T47D (cell line): ENCODE data around the gene NOLC1.

Experiments used
- DNase-seq, 2 experiments: peaks; one replicate each; pipeline versions ENCODE4 v3.0.0 to v3.0.0-alpha.2; 2011 to 2012; ENCODE audit warnings: low read depth in 1 of 2, low spot score in 1 of 2
- JUND ChIP-seq: IDR thresholded peaks from 2 replicates; pipeline ENCODE4 v1.6.1; 2012; ENCODE audit warnings: low read depth
- in situ Hi-C: cut with HindIII; loops from 2 replicates; pipeline ENCODE4 v1.10.0; 2016; ENCODE audit warnings: low sequenced_read_pairs, low pct_unique_long_range_greater_than_20kb

The NOLC1 gene

DNA sequence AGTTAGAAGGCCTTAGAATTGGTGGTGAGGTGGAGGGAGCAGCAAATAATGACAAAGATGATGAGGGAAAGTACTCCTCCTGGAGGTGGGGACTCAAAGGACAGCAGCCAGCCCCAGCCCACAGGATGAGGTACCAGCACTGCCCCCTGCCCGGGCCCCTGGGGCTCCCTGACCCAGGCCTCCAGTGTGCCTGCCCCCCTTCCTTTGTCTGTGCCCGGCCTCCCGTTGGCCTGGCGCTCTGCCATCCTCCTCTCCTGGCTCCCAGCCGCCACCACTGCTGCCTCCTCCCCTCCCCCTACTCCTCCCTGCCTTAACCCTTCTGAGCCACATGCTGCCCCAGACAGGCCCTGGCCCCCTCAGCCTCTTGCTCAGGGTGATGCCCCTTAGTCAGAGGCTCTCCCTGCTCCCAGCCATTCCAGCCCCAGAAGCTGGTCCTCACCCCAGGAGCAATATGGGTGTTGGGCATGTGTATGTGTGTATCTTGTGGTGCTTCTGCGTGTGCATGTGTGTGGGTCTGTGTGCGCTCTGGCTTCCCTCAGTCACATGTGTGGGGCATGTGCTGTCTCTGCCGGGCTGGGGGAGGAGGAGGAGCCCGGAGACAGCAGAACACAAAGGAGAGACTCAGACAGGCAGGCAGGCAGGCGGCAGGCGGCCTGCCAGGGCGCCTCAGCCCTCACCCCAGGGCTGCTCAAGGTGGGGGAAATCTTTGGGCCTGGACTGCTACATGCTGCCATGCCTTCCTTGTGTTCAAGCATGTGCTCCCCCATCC, 34.6 kb upstream of the NOLC1 start:
- DNase-seq, result peak in 1 of 2 experiments; percentile 92
- TF ChIP-seq JUND, result no peak
- in situ Hi-C loops, result no loop called here

DNA sequence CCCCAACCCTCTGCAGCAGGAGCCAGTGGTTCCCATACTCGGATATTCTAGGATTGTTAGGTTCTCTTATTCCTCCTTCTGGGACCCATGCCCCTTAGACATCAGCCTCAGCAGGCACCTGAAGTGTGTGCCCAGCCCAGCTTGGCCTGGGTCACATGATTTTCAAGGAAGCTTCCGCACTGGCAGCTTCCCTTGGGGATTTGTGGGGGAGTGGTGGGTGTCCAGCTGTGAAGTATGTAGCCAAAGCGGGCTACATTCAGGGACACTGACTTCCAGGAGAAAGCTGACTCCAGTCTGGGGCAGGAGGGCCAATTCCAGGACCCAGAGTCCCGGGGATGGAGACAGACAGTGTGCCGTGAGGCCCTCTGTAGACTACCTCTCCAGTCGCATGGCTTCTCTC, 33.3 kb upstream of the NOLC1 start:
- TF ChIP-seq JUND, result no peak
- peak in 1 of 2 experiments; percentile 62 for DNase-seq
- in situ Hi-C loops, result no loop called here

GRCh38 chr10:102119417-102120141, 32.6 kb upstream of the NOLC1 start:
- no peak for TF ChIP-seq JUND
- DNase-seq, result peak; percentile 97
- in situ Hi-C loops, result no loop called here

GRCh38 chr10:102120142-102120990, 31.8 kb upstream of the NOLC1 start, which contains the start of gene LDB1:
Gene LDB1, minus strand, starts transcription at chr10:102120368. Its CDS starts 258 bp downstream, at chr10:102120110.
- in situ Hi-C loops, result no loop called here
- TF ChIP-seq JUND, result no peak
- peak; percentile 90 to 96 for DNase-seq

- in situ Hi-C loops, result no loop called here
- peak; percentile 57 to 89 for DNase-seq
- no peak for TF ChIP-seq JUND
Observed at GRCh38 chr10:102120991-102121738, 31.0 kb upstream of the NOLC1 start.

- peak; percentile 49 to 68 for DNase-seq
- TF ChIP-seq JUND, result no peak
- in situ Hi-C loops, result no loop called here
Observed at GRCh38 chr10:102121739-102122372, 30.3 kb upstream of the NOLC1 start.

- no peak for TF ChIP-seq JUND
- DNase-seq, result peak in 1 of 2 experiments; percentile 71
- in situ Hi-C loops, result no loop called here
Observed at GRCh38 chr10:102122450-102122849, 29.7 kb upstream of the NOLC1 start.

GRCh38 chr10:102123223-102123622, 29.0 kb upstream of the NOLC1 start:
- DNase-seq, result no peak
- TF ChIP-seq JUND, result no peak
- in situ Hi-C loops, result no loop called here

DNA sequence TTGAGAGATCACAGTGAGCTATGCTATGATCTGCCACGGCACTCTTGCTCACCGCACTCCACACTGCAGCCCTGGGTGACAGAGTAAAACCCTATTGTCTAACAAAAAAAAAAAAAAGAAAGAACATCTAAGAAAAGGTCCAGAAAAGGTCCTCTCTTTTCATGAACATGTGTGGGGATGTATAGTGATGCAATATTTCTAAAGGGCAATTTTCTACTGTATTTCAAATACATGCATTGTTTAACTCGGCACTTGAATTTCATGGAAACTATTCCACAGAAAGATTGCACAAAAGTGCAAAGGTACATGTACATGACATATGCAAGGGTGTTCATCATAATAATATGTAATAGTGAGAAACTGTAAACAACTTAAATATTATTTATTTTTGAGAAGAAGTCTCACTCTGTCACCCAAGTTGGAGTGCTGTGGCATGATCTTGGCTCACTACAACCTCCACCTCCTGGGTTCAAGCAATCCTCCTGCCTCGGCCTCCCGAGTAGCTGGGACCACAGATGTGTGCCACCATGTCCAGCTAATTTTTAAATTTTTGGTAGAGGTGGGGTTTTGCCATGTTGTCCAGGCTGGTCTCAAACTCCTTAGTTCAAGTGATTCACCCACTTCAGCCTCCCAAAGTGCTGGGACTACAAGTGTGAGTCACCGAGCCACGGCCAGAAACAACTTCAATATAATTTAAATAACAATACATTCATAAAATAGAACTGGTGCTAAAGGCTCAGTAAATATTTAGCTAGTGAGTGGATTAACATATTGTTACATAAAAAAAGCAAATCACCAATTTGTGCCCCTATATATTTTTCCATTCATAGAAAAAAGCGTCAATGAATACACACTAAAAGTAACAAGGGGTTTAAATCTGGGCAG, 20.7 kb upstream of the NOLC1 start:
- no peak for TF ChIP-seq JUND
- no peak for DNase-seq
- in situ Hi-C loops, result no loop called here

DNA sequence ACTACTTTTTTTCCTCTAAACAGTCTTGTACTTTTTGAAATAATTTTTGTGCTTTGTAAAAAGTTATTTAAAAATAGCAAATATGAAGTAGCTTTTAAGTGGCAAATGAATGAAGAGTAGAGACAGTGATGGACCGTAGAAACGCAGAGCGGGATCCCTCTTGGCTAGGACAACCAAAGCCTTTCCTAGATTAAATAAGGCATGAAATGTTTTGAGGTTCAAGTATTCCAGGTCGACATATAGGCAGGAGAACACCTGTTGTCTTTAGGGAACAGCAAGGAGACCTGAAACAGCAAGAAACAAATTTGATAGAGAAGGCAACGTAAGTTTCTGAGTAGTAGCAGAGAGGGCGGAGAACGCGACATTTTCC, 20.0 kb upstream of the NOLC1 start:
- no peak for DNase-seq
- in situ Hi-C loops, result no loop called here
- TF ChIP-seq JUND, result no peak
